Loucy (cell line): ENCODE results near the gene MST1.

Experiments used
- H2AFZ ChIP-seq: fragments of 200-600 bp; sonication (generic); 2 replicates; pipeline ENCODE4 v1.6.0; 2016; ENCODE audit warnings: antibody characterized with exemption, mild to moderate bottlenecking, low read length, moderate library complexity
- H3F3A ChIP-seq: fragments of 200-600 bp; 2 replicates; pipeline ENCODE4 v1.6.0; 2016; ENCODE audit warnings: antibody characterized with exemption, low read depth, mild to moderate bottlenecking
- H3K27me3 ChIP-seq: fragments of 200-600 bp; sonication (generic); 2 replicates; pipeline ENCODE4 v1.6.1; 2014; ENCODE audit warnings: low read length, mild to moderate bottlenecking; ENCODE audit not compliant: insufficient read depth, poor library complexity, severe bottlenecking
- H3K36me3 ChIP-seq: fragments of 200-600 bp; sonication (generic); 2 replicates; pipeline ENCODE4 v1.6.1; 2016; ENCODE audit warnings: low read length; ENCODE audit not compliant: insufficient read depth
- H3K4me1 ChIP-seq: fragments of 200-600 bp; sonication (generic); 2 replicates; pipeline ENCODE4 v1.5.1; 2014; ENCODE audit warnings: low read length, mild to moderate bottlenecking; ENCODE audit not compliant: insufficient read depth, poor library complexity, severe bottlenecking
- H3K4me2 ChIP-seq: fragments of 200-600 bp; sonication (generic); 2 replicates; pipeline ENCODE4 v1.6.0; 2014; ENCODE audit warnings: antibody characterized with exemption, low read length, low read depth, mild to moderate bottlenecking; ENCODE audit not compliant: poor library complexity, severe bottlenecking
- H3K4me3 ChIP-seq: fragments of 200-600 bp; sonication (generic); 2 replicates; pipeline ENCODE4 v1.5.1; 2014; ENCODE audit warnings: low read length, mild to moderate bottlenecking, mixed read lengths; ENCODE audit not compliant: poor library complexity, severe bottlenecking
- H3K79me2 ChIP-seq: fragments of 200-600 bp; sonication (generic); 2 replicates; pipeline ENCODE4 v1.6.1; 2014; ENCODE audit warnings: low read length; ENCODE audit not compliant: insufficient read depth
- H3K9ac ChIP-seq: fragments of 200-600 bp; sonication (generic); 2 replicates; pipeline ENCODE4 v1.6.0; 2014; ENCODE audit warnings: mild to moderate bottlenecking, low read depth, low read length, moderate library complexity; ENCODE audit not compliant: poor library complexity, severe bottlenecking
- H3K9me2 ChIP-seq: fragments of 200-600 bp; sonication (generic); replicated peaks from 2 replicates; pipeline ENCODE4 v1.6.1; 2016; ENCODE audit warnings: low read depth, low read length, mixed read lengths
- H3K9me3 ChIP-seq: fragments of 200-600 bp; sonication (generic); 2 replicates; pipeline ENCODE4 v1.6.1; 2014; ENCODE audit warnings: mild to moderate bottlenecking, antibody characterized with exemption, low read length, low read depth; ENCODE audit not compliant: insufficient read depth
- H4K20me1 ChIP-seq: fragments of 200-600 bp; sonication (generic); 2 replicates; pipeline ENCODE4 v1.6.0; 2014; ENCODE audit warnings: antibody characterized with exemption, low read length, mild to moderate bottlenecking; ENCODE audit not compliant: insufficient read depth, poor library complexity, severe bottlenecking
- CTCF ChIP-seq: fragments of 200-600 bp; sonication (generic); conservative IDR thresholded peaks from 2 replicates; pipeline ENCODE4 v1.5.1; 2014; ENCODE audit warnings: mild to moderate bottlenecking, antibody characterized with exemption, low read length
- EZH2phosphoT487 ChIP-seq: fragments of 200-600 bp; IDR thresholded peaks from 2 replicates; pipeline ENCODE4 v1.6.1; 2018; ENCODE audit warnings: antibody characterized with exemption, mild to moderate bottlenecking, moderate library complexity, borderline replicate concordance

Gene MST1

GRCh38 chr3:49724586-49724985 is 35.3 kb upstream of the MST1 start:
- Histone ChIP-seq H3K9me3 (no peaks in the 10 kb centered on the region), H3K79me2 (peaks cover 19% of the 10 kb centered on the region), H3K27me3 (no peaks in the 10 kb centered on the region), H3K4me2 (peak overlapping the region; percentile 95), H3K36me3 (peaks cover 27% of the 10 kb centered on the region; the same call in 1 of the 2 replicates), H4K20me1 (peaks cover 14% of the 10 kb centered on the region), H3K4me3 (peak overlapping the region; percentile 89), H3K4me1 (peaks cover 17% of the 10 kb centered on the region), H3F3A (no peaks in the 10 kb centered on the region), H3K9ac (peak overlapping the region; percentile 95), H2AFZ (peak overlapping the region; percentile 95), H3K9me2 (no peaks in the 10 kb centered on the region)
- TF ChIP-seq CTCF = no peak
- TF ChIP-seq EZH2phosphoT487 = no peak

GRCh38 chr3:49723628-49724551 is 34.6 kb upstream of the MST1 start, which contains the start of gene GMPPB:
Gene GMPPB (minus strand): TSS chr3:49723951. CDS start chr3:49723726, 225 bp downstream.
- peaks cover 27% of the 10 kb centered on the region; the same call in 1 of the 2 replicates for H3K36me3 ChIP-seq
- H3K9me2 ChIP-seq = no peaks in the 10 kb centered on the region
- H3K9me3 ChIP-seq = no peaks in the 10 kb centered on the region
- no peaks in the 10 kb centered on the region for H3F3A ChIP-seq
- H3K4me1 ChIP-seq = peaks cover 17% of the 10 kb centered on the region
- H3K27me3 ChIP-seq = no peaks in the 10 kb centered on the region
- H3K4me3 ChIP-seq = peak within 1 kb of the TSS; percentile 89
- H3K9ac ChIP-seq = peak within 1 kb of the TSS; percentile 95
- H2AFZ ChIP-seq = peak within 1 kb of the TSS; percentile 95
- peaks cover 14% of the 10 kb centered on the region for H4K20me1 ChIP-seq
- TF ChIP-seq CTCF (no peak), EZH2phosphoT487 (no peak)
- H3K4me2 ChIP-seq = peak within 1 kb of the TSS; percentile 95
- H3K79me2 ChIP-seq = peaks cover 19% of the 10 kb centered on the region

- TF ChIP-seq CTCF (no peak), EZH2phosphoT487 (no peak)
- H4K20me1 ChIP-seq = peaks cover 14% of the 10 kb centered on the region
- peaks cover 17% of the 10 kb centered on the region for H3K4me1 ChIP-seq
- H3K4me3 ChIP-seq = peak overlapping the region; percentile 89
- H3K4me2 ChIP-seq = peak overlapping the region; percentile 88
- peaks cover 19% of the 10 kb centered on the region for H3K79me2 ChIP-seq
- H3K9ac ChIP-seq = peak overlapping the region; percentile 95
- peaks cover 27% of the 10 kb centered on the region; the same call in 1 of the 2 replicates for H3K36me3 ChIP-seq
- H3K27me3 ChIP-seq = no peaks in the 10 kb centered on the region
- H3K9me2 ChIP-seq = no peaks in the 10 kb centered on the region
- H3F3A ChIP-seq = no peaks in the 10 kb centered on the region
- no peaks in the 10 kb centered on the region for H3K9me3 ChIP-seq
- 0 out of 2 replicates have a peak overlapping the region, but pooled peaks have one; percentile 69 for H2AFZ ChIP-seq
Measured at GRCh38 chr3:49723296-49723627, 34.0 kb upstream of the MST1 start.
